GM15510 (cell line): Measurements from ENCODE around the gene ASPM.

ENCODE experiments used
- POLR2A ChIP-seq: IDR thresholded peaks from 3 replicates; pipeline ENCODE4 v1.6.1; 2011; ENCODE audit warnings: borderline replicate concordance; ENCODE audit not compliant: insufficient read length; ENCODE audit errors: extremely low read depth

The ASPM gene

DNA sequence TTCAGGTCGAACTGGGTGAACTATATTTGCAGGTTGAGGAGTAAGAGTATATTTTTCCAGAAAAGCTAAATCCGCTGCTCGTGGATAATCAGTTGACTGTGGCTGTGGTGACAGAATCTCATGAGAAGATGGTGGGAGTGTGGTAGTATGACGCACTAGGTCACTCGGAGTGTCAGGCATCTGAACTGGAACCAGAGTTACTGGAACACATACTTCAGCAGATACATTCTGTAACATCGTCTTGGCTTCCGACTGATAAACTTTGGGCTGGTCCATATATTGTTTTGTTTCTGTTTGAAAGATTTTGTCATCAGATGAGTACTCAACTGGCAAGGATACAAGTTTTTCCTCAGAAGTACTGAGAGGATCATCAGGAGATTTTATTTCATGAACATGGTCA is 13.0 kb upstream of the ASPM start:
- TF ChIP-seq POLR2A = no peak

DNA sequence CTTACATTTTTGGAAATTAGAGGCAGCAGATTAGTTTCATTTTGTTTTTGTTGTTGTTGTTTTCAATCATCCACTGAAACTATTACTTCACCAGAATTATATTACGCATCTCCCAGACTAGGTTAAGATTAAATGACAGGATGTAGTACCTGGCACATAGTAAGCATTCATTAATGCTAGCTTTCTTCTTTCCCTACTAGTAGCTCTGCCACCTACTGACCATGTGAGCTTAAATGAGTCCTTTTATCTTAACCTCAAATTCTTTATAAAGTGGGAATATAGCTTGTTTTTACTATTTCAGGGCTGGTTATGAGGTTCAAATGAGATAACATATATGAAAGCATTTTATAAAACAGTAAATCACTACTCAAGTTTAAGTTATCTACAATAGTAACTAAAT is 10.2 kb upstream of the ASPM start:
- no peak for TF ChIP-seq POLR2A

DNA sequence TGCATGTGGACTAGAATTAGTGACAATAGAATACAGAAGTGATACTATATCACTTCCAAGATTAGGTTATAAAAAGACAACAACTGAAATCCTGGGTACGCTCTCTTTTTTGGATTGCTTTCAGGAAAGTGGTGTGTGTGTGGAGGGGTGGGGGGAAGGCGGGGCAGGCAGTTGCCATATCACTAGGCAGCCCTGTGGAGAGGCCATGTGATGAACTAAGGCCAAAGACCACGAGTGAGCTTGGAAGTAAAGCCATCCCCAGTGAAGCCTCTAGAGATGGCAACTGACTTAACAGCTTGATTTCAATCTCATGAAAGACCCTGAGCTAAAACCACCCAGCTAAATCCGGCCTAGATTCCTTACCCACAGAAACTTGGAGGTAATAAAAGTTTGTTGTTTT is 6.2 kb upstream of the ASPM start:
- no peak for TF ChIP-seq POLR2A

DNA sequence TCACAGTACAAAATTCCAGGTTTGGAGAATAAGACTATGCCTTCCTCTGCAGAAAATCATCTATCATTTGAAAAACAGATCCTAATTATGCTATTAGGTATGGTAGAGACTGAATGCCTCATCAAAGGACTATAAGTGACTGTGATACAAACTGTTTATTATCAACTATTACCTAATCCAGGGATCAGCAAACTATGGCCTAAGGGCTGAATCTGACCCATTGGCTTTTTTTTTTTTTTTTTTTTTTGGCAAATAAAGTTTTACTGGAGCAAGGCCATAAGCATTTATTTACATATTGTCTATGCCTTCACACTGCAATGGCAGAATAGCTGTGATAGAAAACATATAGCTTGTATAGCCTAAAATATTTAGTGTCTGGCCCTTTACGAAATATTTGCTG is 4.7 kb upstream of the ASPM start:
- no peak for TF ChIP-seq POLR2A

DNA sequence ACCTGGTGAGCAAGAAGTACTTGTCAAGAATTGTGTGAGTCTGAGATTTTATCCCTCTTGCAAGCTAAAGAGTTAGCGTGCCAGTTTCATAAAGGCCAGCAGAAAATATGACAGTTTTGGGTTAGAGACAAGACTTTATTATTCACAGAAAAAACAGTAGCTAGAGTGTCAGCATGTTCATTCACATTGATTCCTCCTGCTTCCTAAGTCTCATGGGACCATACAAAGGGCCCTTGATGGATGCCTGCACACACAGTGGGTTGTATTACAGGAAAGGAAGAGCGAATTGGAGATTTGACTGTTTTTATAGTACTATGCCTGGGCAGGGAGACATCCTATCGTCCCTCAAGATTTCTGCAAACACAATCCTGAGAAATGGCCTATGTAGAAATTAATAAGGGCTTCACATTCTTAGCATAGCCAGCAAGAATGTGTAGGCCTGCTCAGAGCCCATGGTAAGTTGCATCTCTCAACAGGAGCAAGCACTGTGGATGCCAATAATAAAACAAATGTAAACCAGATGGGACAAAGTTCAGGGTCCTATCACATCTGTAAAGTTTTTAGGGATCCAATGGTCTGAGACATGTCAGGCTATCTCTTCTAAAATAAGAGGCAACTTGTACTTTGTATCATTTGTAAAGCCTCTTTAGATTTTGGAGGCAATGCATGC is 4.0 kb upstream of the ASPM start:
- TF ChIP-seq POLR2A = no peak

DNA sequence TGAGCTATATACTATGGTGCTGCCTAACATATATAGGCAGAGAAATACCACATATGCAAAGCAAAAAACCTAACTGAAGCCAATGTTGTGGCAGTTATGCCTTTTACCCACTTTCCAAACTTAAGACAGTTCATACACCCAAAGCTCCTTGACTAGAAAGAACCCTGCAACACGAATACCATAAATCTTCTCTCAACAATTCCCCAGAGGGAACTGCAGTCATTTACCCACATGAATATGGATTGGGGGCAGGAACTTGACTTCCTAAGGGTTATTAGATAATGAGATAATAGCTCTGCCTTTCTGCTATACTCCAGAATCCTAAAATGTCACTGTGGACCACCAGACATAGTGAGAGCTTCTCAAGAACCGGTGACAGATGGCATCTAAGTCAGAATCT is 2.9 kb upstream of the ASPM start:
- no peak for TF ChIP-seq POLR2A

DNA sequence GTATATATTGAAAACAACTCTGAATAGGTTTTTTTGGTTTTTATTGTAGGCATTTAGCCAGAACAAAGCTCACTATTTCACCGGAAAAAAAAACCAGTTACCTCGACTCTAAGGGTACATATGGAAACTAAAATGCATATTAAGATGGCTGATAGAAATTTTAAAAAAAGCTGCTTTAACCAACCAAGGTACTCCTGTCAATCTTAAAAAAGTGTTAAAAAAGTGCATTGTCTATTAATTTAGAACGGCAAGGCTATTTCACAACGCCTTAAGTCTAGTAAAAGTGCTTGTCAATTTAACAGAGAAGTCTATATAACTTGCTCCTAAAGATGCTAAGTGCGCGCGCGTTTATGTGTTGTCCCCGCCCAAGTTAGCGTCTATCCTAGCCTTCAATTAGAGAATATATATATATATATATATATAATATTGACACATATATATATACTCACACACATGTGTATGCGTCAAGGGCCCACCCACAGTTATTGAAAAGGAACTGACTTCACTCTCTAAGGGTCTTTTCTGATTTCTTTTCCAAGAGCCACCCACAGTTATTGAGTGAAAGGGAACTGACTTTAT is 934 bp downstream of the ASPM start:
- TF ChIP-seq POLR2A = no peak

DNA sequence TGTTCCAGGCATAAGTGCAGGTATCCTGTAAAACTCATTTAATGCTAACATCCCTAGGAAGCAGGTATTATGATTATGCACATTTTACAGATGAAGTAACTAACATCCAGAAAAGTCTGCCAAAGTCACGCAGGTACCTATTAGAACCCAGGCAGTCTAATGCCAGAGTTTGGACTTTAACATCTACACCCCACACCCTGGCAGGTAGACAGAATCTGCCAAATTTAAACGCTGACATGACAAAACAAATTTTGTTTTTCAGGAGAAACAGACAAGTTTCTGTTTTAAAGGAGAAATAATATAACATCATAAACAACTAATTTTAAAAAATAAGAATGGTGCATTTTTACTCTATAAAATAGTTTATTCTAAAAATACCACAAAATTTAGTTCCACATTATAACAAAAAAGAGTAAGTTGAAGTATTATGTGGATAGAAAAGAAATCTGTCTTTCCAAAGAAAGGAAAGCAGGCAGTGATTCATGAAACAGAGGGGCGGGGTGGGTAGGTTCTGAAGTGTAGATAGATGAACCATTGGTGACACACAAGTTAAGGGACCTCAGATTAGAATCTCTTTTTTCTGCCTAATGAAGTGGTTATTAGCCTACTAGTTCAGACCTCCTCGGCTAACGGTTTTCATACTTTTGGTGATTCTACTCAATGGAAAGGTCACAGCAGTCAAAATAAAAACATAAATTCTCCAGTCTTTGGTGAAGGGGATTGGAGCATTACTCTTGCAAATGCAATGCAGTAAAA is 1.7 kb downstream of the ASPM start:
- TF ChIP-seq POLR2A = no peak

DNA sequence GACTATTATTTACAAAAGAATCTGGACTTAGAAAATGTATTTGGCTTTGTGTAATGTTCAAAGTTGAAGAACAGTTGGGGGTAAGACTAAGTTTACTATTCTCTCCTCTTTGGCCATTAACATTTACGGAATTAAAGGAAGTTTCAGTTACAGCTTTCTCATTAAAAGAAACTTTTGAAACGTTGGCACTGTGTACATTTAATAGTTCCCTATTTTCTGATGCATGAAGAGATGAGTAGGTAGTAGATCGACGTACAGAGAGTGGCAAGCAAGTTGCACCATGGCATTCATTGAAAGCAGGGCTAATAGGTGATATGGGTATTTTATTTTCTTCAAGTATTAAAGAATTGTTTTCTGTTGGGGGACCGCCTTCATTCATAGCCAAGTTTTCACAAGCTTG is 3.2 kb downstream of the ASPM start:
- no peak for TF ChIP-seq POLR2A

DNA sequence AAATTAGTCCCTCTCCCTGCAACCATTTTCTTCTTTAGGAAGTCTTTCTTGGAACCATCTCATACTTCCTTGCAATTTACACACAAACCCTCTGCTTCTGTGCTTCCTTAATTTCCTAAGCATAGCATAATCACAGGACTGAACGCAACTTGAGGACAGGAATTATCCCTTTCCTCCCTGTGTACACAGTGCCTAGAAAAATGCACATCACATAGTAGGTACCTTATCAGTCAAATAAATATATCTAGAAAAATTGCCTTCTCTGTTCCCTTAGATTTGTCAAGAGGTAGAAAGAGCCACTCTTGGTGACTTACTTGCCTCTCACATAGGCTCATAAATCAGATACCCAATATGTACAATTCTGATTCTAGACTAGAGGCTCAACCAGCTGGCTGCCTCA is 4.9 kb downstream of the ASPM start:
- no peak for TF ChIP-seq POLR2A

DNA sequence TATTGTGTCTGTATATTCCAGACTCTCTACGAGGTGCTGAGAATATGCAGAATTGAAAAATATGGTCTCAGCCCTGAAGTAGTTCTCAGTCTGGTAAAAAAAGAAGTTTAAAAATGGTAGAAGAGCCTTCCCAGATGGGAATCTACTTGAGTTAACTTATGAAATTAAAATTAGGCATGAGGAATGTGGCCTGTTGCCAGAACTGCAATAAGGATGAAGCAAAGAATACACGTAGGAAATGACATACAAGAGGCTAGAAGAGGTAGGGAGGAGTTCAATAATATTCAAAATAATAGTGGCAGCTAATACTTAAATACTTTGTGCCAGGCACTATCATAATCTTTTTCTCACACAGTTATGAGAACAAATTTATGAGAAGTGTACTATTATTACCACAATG is 6.3 kb downstream of the ASPM start:
- no peak for TF ChIP-seq POLR2A

DNA sequence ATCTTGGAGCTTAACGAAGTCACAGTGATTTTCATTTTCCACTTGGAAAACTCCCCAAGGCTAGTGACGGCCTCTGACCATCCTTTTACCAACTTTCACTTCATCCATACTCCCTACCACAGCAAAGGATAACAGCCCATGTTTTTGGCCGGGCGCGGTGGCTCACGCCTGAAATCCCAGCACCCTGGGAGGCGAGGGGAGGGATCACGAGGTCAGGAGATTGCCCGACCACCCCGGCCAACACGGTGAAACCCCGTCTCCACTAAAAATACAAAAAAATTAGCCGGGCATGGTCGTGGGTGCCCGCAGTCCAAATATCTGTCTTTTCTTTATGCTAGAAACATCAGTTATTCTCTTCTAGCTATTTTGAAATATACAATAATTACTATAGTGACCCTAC is 7.3 kb downstream of the ASPM start:
- TF ChIP-seq POLR2A = no peak

DNA sequence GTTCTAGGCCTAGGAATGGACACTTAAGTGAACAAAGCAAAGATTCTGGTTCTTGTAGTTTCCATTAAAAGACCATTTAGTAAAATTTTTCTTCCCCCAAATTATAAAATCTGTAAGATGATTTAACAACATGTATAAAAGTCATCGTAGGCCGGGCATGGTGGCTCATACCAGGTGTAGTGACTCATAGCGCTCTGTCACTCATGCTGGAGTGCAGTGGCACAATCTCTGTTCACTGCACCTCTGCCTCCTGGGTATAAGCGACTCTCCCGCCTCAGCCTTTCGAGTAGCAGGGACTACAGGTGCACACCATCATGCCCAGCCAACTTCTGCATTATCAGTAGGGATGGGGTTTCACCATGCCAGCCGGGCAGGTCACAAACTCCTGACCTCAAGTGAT is 9.1 kb downstream of the ASPM start:
- TF ChIP-seq POLR2A = no peak

DNA sequence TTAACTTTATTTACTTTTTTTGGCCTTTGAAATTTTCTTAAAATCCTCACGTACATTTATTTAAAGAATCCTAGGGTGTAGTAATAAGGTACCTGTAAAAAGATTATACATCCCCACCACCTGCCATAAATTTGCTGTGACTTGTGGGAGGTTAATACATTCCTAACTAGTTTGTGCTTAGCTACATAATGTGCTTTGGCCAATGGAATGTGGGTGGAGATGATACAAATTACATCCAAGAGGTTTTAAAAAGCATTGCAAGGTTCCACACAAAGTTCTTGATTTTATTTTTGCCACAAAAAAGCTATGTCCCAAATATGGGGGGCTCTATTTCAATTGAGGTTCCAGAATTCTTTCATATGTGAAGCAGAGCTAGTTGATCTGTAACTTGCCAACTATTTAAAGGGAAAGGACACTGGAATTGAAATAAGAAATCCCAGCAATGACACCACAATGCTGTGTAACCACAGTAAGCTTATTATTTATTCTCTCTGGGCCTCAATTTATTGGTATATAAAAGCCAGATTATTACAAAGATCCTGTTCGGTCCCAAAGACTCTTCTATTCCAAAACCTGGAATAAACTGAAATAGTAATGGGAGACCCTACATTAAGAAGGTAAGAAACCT is 15.7 kb downstream of the ASPM start:
- no peak for TF ChIP-seq POLR2A

DNA sequence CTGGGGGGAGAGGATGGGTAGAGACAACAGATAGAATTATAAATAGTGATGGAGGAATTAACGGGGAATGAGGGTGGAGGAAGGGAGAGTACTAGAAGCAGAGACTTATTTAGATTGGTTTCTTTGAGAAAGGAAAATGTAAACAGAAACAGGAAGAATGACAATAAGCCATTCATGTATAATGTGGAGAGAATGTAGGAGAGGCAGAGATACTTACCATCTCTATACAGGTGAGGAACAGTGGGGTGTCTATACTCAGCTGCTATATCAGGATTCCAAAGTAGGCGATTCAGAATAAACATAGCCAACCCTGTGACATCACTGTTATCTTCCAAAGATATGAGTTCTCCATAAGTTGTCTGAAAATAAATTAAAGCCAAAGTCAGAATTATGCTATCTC is 16.8 kb downstream of the ASPM start:
- TF ChIP-seq POLR2A = no peak
